Neural progenitor cell (in vitro differentiated cells): ENCODE data around the gene ODF2L. TPM values are rescaled to one million over a fixed set of nuclear protein-coding genes. Genes with fewer than 3 reads are reported as not detected.

Experiments
- DNase-seq: peaks from one replicate; pipeline ENCODE4 v3.0.0-alpha.2; 2016; ENCODE audit warnings: low spot score
- H2AFZ ChIP-seq: fragments of 200-600 bp; sonication (generic); replicated peaks from 2 replicates; pipeline ENCODE4 v1.6.1; 2016; ENCODE audit warnings: antibody characterized with exemption
- H3F3A ChIP-seq: fragments of 200-600 bp; sonication (generic); 2 replicates; pipeline ENCODE4 v1.6.1; 2016; ENCODE audit warnings: antibody characterized with exemption, low read depth
- H3K27ac ChIP-seq: fragments of 200-600 bp; sonication (generic); 2 replicates; pipeline ENCODE4 v1.5.1; 2016; ENCODE audit warnings: mild to moderate bottlenecking
- H3K27me3 ChIP-seq: fragments of 200-600 bp; sonication (generic); 2 replicates; pipeline ENCODE4 v1.6.1; 2016; ENCODE audit warnings: mild to moderate bottlenecking, moderate library complexity
- H3K36me3 ChIP-seq: fragments of 200-600 bp; sonication (generic); 2 replicates; pipeline ENCODE4 v1.5.1; 2016
- H3K4me1 ChIP-seq: fragments of 200-600 bp; sonication (generic); 2 replicates; pipeline ENCODE4 v1.6.1; 2016; ENCODE audit warnings: mixed run types
- H3K4me2 ChIP-seq: fragments of 200-600 bp; sonication (generic); 2 replicates; pipeline ENCODE4 v1.6.1; 2016
- H3K4me3 ChIP-seq: fragments of 200-600 bp; sonication (generic); 2 replicates; pipeline ENCODE4 v1.5.1; 2016
- H3K79me2 ChIP-seq: fragments of 200-600 bp; sonication (generic); 2 replicates; pipeline ENCODE4 v1.6.1; 2016; ENCODE audit warnings: low read depth
- H3K9ac ChIP-seq: fragments of 200-600 bp; sonication (generic); 2 replicates; pipeline ENCODE4 v1.6.1; 2016
- H3K9me3 ChIP-seq: fragments of 200-600 bp; sonication (generic); 2 replicates; pipeline ENCODE4 v1.5.1; 2016; ENCODE audit warnings: low read depth
- H4K20me1 ChIP-seq: fragments of 200-600 bp; sonication (generic); 2 replicates; pipeline ENCODE4 v1.6.1; 2016; ENCODE audit warnings: low read depth
- H3K27ac Mint-ChIP-seq: 3 replicates; pipeline ENCODE4 v1.8.0; 2021; ENCODE audit warnings: mixed read lengths
- H3K27me3 Mint-ChIP-seq: 2 replicates; pipeline ENCODE4 v1.8.0; 2022; ENCODE audit warnings: low read depth, mild to moderate bottlenecking, inconsistent platforms, moderate library complexity, mixed read lengths; ENCODE audit not compliant: insufficient read depth
- H3K36me3 Mint-ChIP-seq: 3 replicates; pipeline ENCODE4 v1.8.0; 2021; ENCODE audit warnings: mixed read lengths
- H3K4me1 Mint-ChIP-seq: 3 replicates; pipeline ENCODE4 v1.8.0; 2021; ENCODE audit warnings: mixed read lengths
- H3K4me3 Mint-ChIP-seq: 3 replicates; pipeline ENCODE4 v1.8.0; 2021; ENCODE audit warnings: mild to moderate bottlenecking, moderate library complexity, mixed read lengths
- H3K9me3 Mint-ChIP-seq: 3 replicates; pipeline ENCODE4 v1.8.0; 2020; ENCODE audit warnings: mixed read lengths
- EZH2 ChIP-seq: fragments of 200-600 bp; sonication (generic); IDR thresholded peaks from 2 replicates; pipeline ENCODE4 v1.6.1; 2017; ENCODE audit warnings: antibody characterized with exemption, mild to moderate bottlenecking, moderate library complexity
- EZH2phosphoT487 ChIP-seq: fragments of 200-600 bp; sonication (generic); IDR thresholded peaks from 2 replicates; pipeline ENCODE4 v1.6.1; 2017; ENCODE audit warnings: antibody characterized with exemption
- total RNA-seq: library from RNA; depleted of rRNA; stranded (reverse); fragments of >200 nt; gene quantifications from 2 replicates; pipeline ENCODE4 v1.2.3, GENCODE V29; 2015; ENCODE audit warnings: low replicate concordance
- TF ChIP-seq, protein P1 (sequence below): fragments of 200-600 bp; sonication (generic); IDR thresholded peaks from 2 replicates; pipeline ENCODE4 v1.5.1; 2017; ENCODE audit warnings: antibody characterized with exemption, mild to moderate bottlenecking

The ODF2L gene
- total RNA-seq, 1 donor from 2014 or later, result 62.6 TPM

DNA sequence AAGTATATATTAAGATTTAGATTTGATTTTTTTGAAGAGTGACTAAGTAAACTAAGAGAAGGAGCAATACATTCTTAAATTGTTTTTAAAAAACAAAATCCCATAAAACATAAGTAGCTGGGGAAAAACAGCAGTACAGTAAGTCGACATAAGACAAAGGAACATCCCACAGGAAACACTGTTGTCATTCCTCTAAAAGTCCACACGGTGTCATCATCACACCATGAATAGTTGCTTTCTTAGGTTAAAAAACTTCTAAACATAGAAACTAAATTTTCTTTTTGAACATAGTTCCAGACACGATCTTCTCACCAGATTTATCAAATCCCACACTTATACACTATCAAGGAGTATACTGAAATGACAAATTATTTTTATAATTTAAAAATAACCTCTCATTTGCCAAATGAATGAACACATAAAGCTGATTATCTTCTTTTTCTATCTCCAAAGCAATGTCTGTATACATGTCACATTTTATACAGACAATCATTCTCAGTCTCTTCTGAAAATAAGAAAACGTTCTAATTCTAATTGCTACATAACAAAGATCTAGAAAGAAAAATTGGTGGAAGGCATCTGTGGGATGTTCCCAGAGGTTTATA, 15.8 kb downstream of the ODF2L start:
- Histone ChIP-seq H3K4me1 (no peaks in the 10 kb centered on the region), H2AFZ (no peak overlapping the region), H3K27ac (no peak overlapping the region), H3K9me3 (no peaks in the 10 kb centered on the region), H3K4me3 (no peak overlapping the region), H3F3A (no peaks in the 10 kb centered on the region), H3K9ac (no peak overlapping the region), H3K4me2 (no peak overlapping the region), H3K36me3 (no peaks in the 10 kb centered on the region), H4K20me1 (no peaks in the 10 kb centered on the region), H3K79me2 (no peaks in the 10 kb centered on the region), H3K27me3 (no peaks in the 10 kb centered on the region)
- DNase-seq, result peak; percentile 57
- Mint-ChIP-seq H3K4me3 (no peak overlapping the region), H3K4me1 (no peaks in the 10 kb centered on the region), H3K36me3 (peaks cover 27% of the 10 kb centered on the region), H3K27me3 (peaks cover 2% of the 10 kb centered on the region), H3K9me3 (peaks cover 22% of the 10 kb centered on the region), H3K27ac (no peak overlapping the region)
- TF ChIP-seq, protein P1, sequence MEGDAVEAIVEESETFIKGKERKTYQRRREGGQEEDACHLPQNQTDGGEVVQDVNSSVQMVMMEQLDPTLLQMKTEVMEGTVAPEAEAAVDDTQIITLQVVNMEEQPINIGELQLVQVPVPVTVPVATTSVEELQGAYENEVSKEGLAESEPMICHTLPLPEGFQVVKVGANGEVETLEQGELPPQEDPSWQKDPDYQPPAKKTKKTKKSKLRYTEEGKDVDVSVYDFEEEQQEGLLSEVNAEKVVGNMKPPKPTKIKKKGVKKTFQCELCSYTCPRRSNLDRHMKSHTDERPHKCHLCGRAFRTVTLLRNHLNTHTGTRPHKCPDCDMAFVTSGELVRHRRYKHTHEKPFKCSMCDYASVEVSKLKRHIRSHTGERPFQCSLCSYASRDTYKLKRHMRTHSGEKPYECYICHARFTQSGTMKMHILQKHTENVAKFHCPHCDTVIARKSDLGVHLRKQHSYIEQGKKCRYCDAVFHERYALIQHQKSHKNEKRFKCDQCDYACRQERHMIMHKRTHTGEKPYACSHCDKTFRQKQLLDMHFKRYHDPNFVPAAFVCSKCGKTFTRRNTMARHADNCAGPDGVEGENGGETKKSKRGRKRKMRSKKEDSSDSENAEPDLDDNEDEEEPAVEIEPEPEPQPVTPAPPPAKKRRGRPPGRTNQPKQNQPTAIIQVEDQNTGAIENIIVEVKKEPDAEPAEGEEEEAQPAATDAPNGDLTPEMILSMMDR, result peak; percentile 86
- TF ChIP-seq EZH2, result no peak
- TF ChIP-seq EZH2phosphoT487, result no peak

DNA sequence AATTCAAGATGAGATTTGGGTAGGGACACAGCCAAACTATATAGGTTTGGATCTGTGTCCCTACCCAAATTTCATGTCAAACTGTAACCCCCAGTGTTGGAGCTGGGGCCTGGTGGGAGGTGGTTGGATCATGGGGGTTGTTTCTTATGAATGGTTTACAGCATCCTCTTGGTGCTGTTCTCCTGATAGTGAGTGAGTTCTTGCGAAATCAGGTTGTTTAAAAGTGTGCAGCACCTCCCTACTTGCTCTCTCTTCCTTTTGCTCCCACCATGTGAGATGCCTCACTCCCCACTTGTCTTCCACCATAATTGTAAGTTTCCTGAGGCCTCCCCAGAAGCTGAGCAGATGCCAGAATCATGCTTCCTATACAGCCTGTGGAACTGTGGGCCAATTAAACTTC, 17.3 kb downstream of the ODF2L start:
- no peak overlapping the region for H3K4me3 Mint-ChIP-seq
- peaks cover 2% of the 10 kb centered on the region for H3K27me3 Mint-ChIP-seq
- Histone ChIP-seq H3K36me3 (no peaks in the 10 kb centered on the region), H3K4me1 (no peaks in the 10 kb centered on the region), H3F3A (no peaks in the 10 kb centered on the region), H3K9ac (no peak overlapping the region), H3K9me3 (no peaks in the 10 kb centered on the region), H4K20me1 (no peaks in the 10 kb centered on the region), H2AFZ (no peak overlapping the region), H3K4me2 (no peak overlapping the region), H3K27ac (no peak overlapping the region), H3K27me3 (no peaks in the 10 kb centered on the region), H3K79me2 (no peaks in the 10 kb centered on the region), H3K4me3 (no peak overlapping the region)
- H3K4me1 Mint-ChIP-seq, result no peaks in the 10 kb centered on the region
- H3K9me3 Mint-ChIP-seq, result peaks cover 22% of the 10 kb centered on the region
- H3K36me3 Mint-ChIP-seq, result peaks cover 31% of the 10 kb centered on the region
- TF ChIP-seq EZH2 (no peak), EZH2phosphoT487 (no peak)
- TF ChIP-seq, protein P1, result no peak
- no peak overlapping the region for H3K27ac Mint-ChIP-seq
- no peak for DNase-seq

DNA sequence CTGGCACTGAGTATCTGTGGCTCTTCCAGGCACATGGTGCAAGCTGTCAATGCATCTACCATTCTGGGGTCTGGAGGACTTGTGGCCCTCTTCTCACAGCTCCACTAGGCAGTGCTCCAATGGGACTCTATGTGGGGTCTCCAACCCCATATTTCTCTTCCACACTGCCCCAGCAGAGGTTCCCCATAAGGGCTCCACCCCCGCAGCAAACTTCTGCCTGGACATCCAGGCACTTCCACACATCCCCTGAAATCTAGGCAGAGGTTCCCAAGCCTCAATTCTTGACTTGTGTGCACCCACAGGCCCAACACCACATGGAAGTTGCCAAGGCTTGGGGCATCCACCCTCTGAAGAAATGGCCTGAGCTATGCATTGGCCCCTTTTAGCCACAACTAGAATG, 18.8 kb downstream of the ODF2L start:
- H2AFZ ChIP-seq, result no peak overlapping the region
- no peak overlapping the region for H3K9ac ChIP-seq
- H3F3A ChIP-seq, result no peaks in the 10 kb centered on the region
- H3K4me3 ChIP-seq, result no peak overlapping the region
- Mint-ChIP-seq H3K36me3 (peaks cover 31% of the 10 kb centered on the region), H3K4me3 (no peak overlapping the region), H3K27me3 (peaks cover 2% of the 10 kb centered on the region), H3K4me1 (no peaks in the 10 kb centered on the region), H3K27ac (no peak overlapping the region), H3K9me3 (peaks cover 22% of the 10 kb centered on the region)
- no peak overlapping the region for H3K27ac ChIP-seq
- no peaks in the 10 kb centered on the region for H3K9me3 ChIP-seq
- DNase-seq, result no peak
- peaks cover 5% of the 10 kb centered on the region for H3K36me3 ChIP-seq
- H3K79me2 ChIP-seq, result no peaks in the 10 kb centered on the region
- H3K4me2 ChIP-seq, result no peak overlapping the region
- TF ChIP-seq, protein P1, result no peak
- TF ChIP-seq EZH2phosphoT487 (no peak), EZH2 (no peak)
- H3K27me3 ChIP-seq, result no peaks in the 10 kb centered on the region
- no peaks in the 10 kb centered on the region for H3K4me1 ChIP-seq
- no peaks in the 10 kb centered on the region for H4K20me1 ChIP-seq
